CD14-positive monocyte (primary cell): ENCODE results near the gene CHEK1. TPM values are rescaled to one million over a fixed set of nuclear protein-coding genes. Genes with fewer than 3 reads are reported as not detected.

Experiments
- DNase-seq, 3 donors: peaks; one replicate each; pipeline ENCODE4 v3.0.0-alpha.2; 2011 to 2022
- H2AFZ ChIP-seq: 2 replicates; pipeline ENCODE4 v1.6.0; 2012; ENCODE audit warnings: mild to moderate bottlenecking, low read depth, low read length, inconsistent platforms; ENCODE audit not compliant: insufficient read depth, poor library complexity, severe bottlenecking
- H3K27ac ChIP-seq, 2 donors: 1 replicate in 1 of 2; 2 replicates in 1 of 2; pipeline ENCODE4 v1.5.1; 2012 to 2013; ENCODE audit warnings: low read length in 2 of 2, control low read depth in 1 of 2, inconsistent platforms in 1 of 2, low read depth in 1 of 2, mild to moderate bottlenecking in 1 of 2
- H3K27me3 ChIP-seq, 2 donors: one replicate each; pipeline versions ENCODE4 v1.6.0 to v1.6.1; 2011 to 2013; ENCODE audit warnings: low read length in 2 of 2; ENCODE audit not compliant: control insufficient read depth in 2 of 2, insufficient read depth in 2 of 2
- H3K36me3 ChIP-seq, 2 donors: replicated peaks in 1 of 2; 1 replicate in 1 of 2; 2 replicates in 1 of 2; pipeline versions ENCODE4 v1.5.1 to v1.6.1; 2012 to 2013; ENCODE audit warnings: low read length in 2 of 2, control low read depth in 1 of 2, inconsistent platforms in 1 of 2, mild to moderate bottlenecking in 1 of 2; ENCODE audit not compliant: insufficient read depth in 2 of 2, control insufficient read depth in 1 of 2
- H3K4me1 ChIP-seq, 2 donors: 1 replicate in 1 of 2; 2 replicates in 1 of 2; pipeline versions ENCODE4 v1.5.1 to v1.6.1; 2012 to 2013; ENCODE audit warnings: low read length in 2 of 2, control low read depth in 1 of 2, inconsistent platforms in 1 of 2, mild to moderate bottlenecking in 1 of 2, moderate library complexity in 1 of 2; ENCODE audit not compliant: insufficient read depth in 2 of 2, control insufficient read depth in 1 of 2
- H3K4me2 ChIP-seq: replicated peaks from 2 replicates; pipeline ENCODE3; 2012; ENCODE audit warnings: low read length, moderate library complexity, mild to moderate bottlenecking; ENCODE audit not compliant: poor library complexity, severe bottlenecking; ENCODE audit errors: extremely low read depth
- H3K4me3 ChIP-seq, 3 experiments: fragments of 200-600 bp in 1 of 3; sonication (generic) in 1 of 3; replicated peaks in 1 of 3; 1 replicate in 2 of 3; 2 replicates in 1 of 3; pipeline ENCODE4 v1.5.1; 2011 to 2013; ENCODE audit warnings: low read length in 3 of 3, mild to moderate bottlenecking in 3 of 3, control low read depth in 2 of 3, low read depth in 2 of 3, inconsistent platforms in 1 of 3, moderate library complexity in 1 of 3
- H3K79me2 ChIP-seq: 2 replicates; pipeline ENCODE4 v1.6.0; 2012; ENCODE audit warnings: mild to moderate bottlenecking, control low read depth, inconsistent platforms, low read length, moderate library complexity; ENCODE audit not compliant: insufficient read depth
- H3K9ac ChIP-seq: 2 replicates; pipeline ENCODE4 v1.6.0; 2017; ENCODE audit warnings: low read length, mild to moderate bottlenecking; ENCODE audit not compliant: insufficient read depth, poor library complexity, severe bottlenecking
- H3K9me3 ChIP-seq, 2 donors: replicated peaks in 1 of 2; 1 replicate in 1 of 2; 2 replicates in 1 of 2; pipeline versions ENCODE4 v1.5.1 to v1.6.1; 2012 to 2013; ENCODE audit warnings: low read length in 2 of 2, control low read depth in 1 of 2; ENCODE audit not compliant: control insufficient read depth in 1 of 2, insufficient read depth in 1 of 2
- H4K20me1 ChIP-seq: 2 replicates; pipeline ENCODE4 v1.6.0; 2012; ENCODE audit warnings: mild to moderate bottlenecking, low read length, control low read depth, moderate library complexity; ENCODE audit not compliant: insufficient read depth
- H3K27ac Mint-ChIP-seq, 7 donors: one replicate each; pipeline ENCODE4 v1.8.0; 2020; ENCODE audit warnings: mild to moderate bottlenecking in 7 of 7, mixed read lengths in 7 of 7, moderate library complexity in 6 of 7, inconsistent platforms in 2 of 7
- H3K27me3 Mint-ChIP-seq, 3 donors: one replicate each; pipeline ENCODE4 v1.8.0; 2021 to 2022; ENCODE audit warnings: low read depth in 3 of 3, mild to moderate bottlenecking in 3 of 3, mixed read lengths in 3 of 3, moderate library complexity in 3 of 3, inconsistent platforms in 1 of 3
- H3K36me3 Mint-ChIP-seq, 2 donors: one replicate each; pipeline ENCODE4 v1.8.0; 2020; ENCODE audit warnings: mixed read lengths in 2 of 2, inconsistent platforms in 1 of 2, mild to moderate bottlenecking in 1 of 2
- H3K4me1 Mint-ChIP-seq: one replicate; pipeline ENCODE4 v1.8.0; 2020; ENCODE audit warnings: mild to moderate bottlenecking, mixed read lengths
- H3K4me3 Mint-ChIP-seq, 2 donors: one replicate each; pipeline ENCODE4 v1.8.0; 2020; ENCODE audit warnings: mild to moderate bottlenecking in 2 of 2, mixed read lengths in 2 of 2, moderate library complexity in 1 of 2
- H3K9me3 Mint-ChIP-seq, 7 donors: one replicate each; pipeline ENCODE4 v1.8.0; 2020 to 2022; ENCODE audit warnings: mixed read lengths in 7 of 7, mild to moderate bottlenecking in 6 of 7, moderate library complexity in 6 of 7, inconsistent platforms in 2 of 7
- WGBS: methylation state at CpG from one replicate; pipeline ENCODE4 v1.1.5; 2013; ENCODE audit warnings: missing lambda C conversion rate; ENCODE audit not compliant: insufficient coverage; 5-methylcytosine and 5-hydroxymethylcytosine counted together
- intact Hi-C, 2 donors: fragments of 100-400 bp; cut with micrococcal nuclease; formaldehyde crosslinking; loops; one replicate each; pipeline versions ENCODE4 v1.15.0 to v1.15.1; 2023
- polyA plus RNA-seq, 3 donors: library from polyadenylated mRNA; depleted of rRNA in 1 of 3; unstranded in 2 of 3; stranded (reverse) in 1 of 3; fragments of 300-500 nt in 2 of 3; fragments of >200 nt in 1 of 3; fragmentation: Illumina TruSeq in 2 of 3; gene quantifications; 1 replicate in 2 of 3; 2 replicates in 1 of 3; pipeline ENCODE4 v1.2.3, GENCODE V29; 2012 to 2021
- TF ChIP-seq, protein P1 (sequence below): fragments of 200-600 bp; IDR thresholded peaks from one replicate; pipeline ENCODE4 v1.8.0; 2022; ENCODE audit warnings: antibody characterized with exemption, mild to moderate bottlenecking

The CHEK1 gene
- polyA plus RNA-seq, 3 donors = 0.18 to 0.55 (median 0.43) TPM

GRCh38 chr11:125690006-125690405 is 65.0 kb downstream of the CHEK1 start:
- Mint-ChIP-seq H3K4me1 (no peaks in the 10 kb centered on the region), H3K4me3 (no peak overlapping the region), H3K27me3 (peaks cover 0 to 3% (median 0%) of the 10 kb centered on the region in 3 donors), H3K36me3 (peaks cover 0 to 3% of the 10 kb centered on the region in 2 donors), H3K27ac (no peak overlapping the region), H3K9me3 (peaks cover 0 to 3% (median 0%) of the 10 kb centered on the region in 7 donors)
- TF ChIP-seq, protein P1, sequence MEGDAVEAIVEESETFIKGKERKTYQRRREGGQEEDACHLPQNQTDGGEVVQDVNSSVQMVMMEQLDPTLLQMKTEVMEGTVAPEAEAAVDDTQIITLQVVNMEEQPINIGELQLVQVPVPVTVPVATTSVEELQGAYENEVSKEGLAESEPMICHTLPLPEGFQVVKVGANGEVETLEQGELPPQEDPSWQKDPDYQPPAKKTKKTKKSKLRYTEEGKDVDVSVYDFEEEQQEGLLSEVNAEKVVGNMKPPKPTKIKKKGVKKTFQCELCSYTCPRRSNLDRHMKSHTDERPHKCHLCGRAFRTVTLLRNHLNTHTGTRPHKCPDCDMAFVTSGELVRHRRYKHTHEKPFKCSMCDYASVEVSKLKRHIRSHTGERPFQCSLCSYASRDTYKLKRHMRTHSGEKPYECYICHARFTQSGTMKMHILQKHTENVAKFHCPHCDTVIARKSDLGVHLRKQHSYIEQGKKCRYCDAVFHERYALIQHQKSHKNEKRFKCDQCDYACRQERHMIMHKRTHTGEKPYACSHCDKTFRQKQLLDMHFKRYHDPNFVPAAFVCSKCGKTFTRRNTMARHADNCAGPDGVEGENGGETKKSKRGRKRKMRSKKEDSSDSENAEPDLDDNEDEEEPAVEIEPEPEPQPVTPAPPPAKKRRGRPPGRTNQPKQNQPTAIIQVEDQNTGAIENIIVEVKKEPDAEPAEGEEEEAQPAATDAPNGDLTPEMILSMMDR = no peak
- Histone ChIP-seq H3K79me2 (no peaks in the 10 kb centered on the region), H3K4me1 (no peaks in the 10 kb centered on the region), H2AFZ (no peak overlapping the region), H3K9ac (no peak overlapping the region), H3K36me3 (no peaks in the 10 kb centered on the region), H3K27me3 (no peaks in the 10 kb centered on the region), H4K20me1 (no peaks in the 10 kb centered on the region), H3K9me3 (no peaks in the 10 kb centered on the region), H3K4me2 (no peak overlapping the region), H3K27ac (no peak overlapping the region), H3K4me3 (no peak overlapping the region)
- DNase-seq = no peak
- intact Hi-C loops = no loop called here
- WGBS = 90% methylated on average over 1 of the region's 2 CpGs

DNA sequence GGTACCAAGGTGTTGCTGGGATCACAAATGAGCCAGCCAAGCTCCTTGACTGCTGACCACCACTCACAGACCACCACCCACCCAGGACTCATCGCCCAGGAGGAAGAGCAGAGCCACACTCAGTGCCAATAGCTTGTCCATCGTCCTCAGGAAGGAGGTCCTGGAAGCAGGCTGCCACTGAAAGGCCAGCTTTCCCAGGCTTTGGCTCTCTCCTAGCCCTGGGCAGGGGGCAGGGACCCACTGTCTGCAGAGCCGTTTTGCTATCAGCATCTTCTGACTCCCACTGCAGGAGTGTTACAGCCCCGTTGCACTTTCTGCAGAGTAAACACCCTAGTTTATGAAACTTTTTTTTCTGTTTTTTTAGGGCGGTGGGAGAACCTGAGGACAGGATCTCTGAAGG is 67.9 kb downstream of the CHEK1 start:
- Mint-ChIP-seq H3K4me3 (no peak overlapping the region), H3K9me3 (peaks cover 0 to 2% (median 0%) of the 10 kb centered on the region in 7 donors), H3K27me3 (peaks cover 0 to 3% (median 3%) of the 10 kb centered on the region in 3 donors), H3K4me1 (no peaks in the 10 kb centered on the region), H3K27ac (no peak overlapping the region), H3K36me3 (no peaks in the 10 kb centered on the region)
- no peak overlapping the region for H2AFZ ChIP-seq
- no peak overlapping the region for H3K9ac ChIP-seq
- intact Hi-C loops = no loop called here
- H3K27me3 ChIP-seq = no peaks in the 10 kb centered on the region
- no peak for DNase-seq
- H3K4me3 ChIP-seq = no peak overlapping the region
- no peaks in the 10 kb centered on the region for H3K9me3 ChIP-seq
- TF ChIP-seq, protein P1 = no peak
- 88% methylated on average over 2 of the region's 5 CpGs for WGBS
- no peak overlapping the region for H3K4me2 ChIP-seq
- H3K4me1 ChIP-seq = no peaks in the 10 kb centered on the region
- H3K79me2 ChIP-seq = no peaks in the 10 kb centered on the region
- H3K36me3 ChIP-seq = no peaks in the 10 kb centered on the region
- H3K27ac ChIP-seq = no peak overlapping the region
- H4K20me1 ChIP-seq = no peaks in the 10 kb centered on the region
